Stimulated activated CD4-positive, alpha-beta T cell treated with anti-CD3 and anti-CD28 coated beads, Interleukin-15, amount 100 ng/mL, for 24 hours (primary cell): ENCODE data around the gene FCER2.

Source experiments
- DNase-seq: peaks from one replicate; pipeline ENCODE4 v3.0.0-alpha.2; 2020

FCER2 gene

DNA sequence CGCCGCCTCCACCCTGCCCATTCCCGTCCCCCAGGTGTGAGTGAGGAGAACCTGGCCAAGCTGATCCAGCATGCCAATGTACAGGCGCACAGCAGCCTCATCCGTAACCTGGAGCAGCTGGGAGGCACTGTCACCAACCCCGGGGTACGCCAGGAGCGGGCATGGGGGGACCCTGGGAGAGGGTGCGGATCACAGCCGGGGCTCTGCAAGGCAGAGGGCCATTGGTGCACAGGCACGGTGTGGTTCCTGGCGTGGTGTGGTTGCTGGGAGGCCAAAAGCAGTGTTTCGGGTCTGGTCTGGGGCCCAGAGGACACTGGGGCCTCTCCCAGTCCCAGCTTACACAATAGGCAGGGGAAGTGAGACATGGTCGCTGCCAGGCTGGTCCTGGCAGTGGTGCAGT is 56.8 kb downstream of the FCER2 start:
- DNase-seq = no peak

DNA sequence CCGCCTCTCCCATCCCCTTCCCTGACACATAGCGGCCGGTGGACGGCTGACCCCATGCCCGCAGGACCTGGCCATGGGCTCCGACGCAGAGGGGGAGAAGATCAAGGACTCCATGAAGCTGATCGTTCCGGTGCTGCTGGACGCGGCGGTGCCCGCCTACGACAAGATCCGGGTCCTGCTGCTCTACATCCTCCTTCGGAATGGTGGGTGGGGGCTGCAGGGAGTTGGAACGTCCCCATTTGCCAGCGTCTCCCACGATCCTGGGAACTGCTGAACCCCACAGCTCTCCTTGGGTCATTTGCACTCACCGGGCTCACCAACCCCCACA is 57.4 kb downstream of the FCER2 start:
- DNase-seq = no peak

DNA sequence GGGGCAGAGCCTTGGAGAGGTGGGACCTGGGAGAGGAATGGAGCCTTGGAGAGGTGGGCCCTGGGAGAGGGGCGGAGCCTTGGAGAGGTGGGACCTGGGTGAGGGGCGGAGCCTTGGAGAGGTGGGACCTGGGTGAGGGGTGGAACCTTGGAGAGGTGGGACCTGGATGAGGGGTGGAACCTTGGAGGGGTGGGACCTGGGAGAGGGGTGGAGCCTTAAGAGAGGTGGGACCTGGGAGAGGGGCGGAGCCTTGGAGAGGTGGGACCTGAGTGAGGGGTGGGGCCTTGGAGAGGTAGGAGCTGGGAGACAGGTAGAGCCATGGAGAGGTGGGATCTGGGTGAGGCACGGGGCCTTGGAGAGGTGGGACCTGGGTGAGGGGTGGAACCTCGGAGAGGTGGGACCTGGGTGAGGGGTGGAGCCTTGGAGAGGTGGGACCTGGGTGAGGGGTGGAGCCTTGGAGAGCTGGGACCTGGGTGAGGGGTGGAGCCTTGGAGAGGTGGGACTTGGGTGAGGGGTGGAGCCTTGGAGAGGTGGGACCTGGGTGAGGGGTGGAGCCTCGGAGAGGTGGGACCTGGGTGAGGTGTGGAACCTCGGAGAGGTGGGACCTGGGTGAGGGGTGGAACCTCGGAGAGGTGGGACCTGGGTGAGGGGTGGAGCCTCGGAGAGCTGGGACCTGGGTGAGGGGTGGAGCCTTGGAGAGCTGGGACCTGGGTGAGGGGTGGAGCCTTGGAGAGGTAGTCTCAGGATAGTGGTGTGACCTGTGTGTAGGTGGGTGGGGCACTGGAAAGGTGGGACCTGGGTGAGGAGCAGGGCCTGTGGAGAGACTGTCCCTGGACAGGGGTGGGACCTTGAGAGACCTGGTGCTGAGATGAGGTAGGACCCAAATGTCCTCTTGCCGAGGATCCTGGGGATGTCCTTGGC is 58.0 kb downstream of the FCER2 start:
- DNase-seq = peak; percentile 29

DNA sequence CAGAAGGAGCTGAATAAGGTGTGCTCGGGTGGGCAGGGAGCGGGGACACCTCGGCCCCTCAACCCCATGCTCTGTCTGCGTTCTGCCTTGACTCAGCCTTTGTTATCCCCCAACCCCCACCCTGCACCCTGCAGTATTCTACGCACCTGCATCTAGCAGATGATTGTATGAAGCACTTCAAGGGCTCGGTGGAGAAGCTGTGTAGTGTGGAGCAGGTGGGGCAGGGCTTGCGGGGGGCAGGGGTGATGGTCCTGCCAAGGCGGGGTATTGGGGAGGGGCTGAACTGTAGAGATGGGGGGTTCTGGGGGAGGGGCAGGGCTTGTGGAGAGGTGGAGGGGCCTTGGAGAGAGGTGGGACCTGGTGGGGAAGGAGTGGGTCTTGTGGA is 58.9 kb downstream of the FCER2 start:
- DNase-seq = no peak

DNA sequence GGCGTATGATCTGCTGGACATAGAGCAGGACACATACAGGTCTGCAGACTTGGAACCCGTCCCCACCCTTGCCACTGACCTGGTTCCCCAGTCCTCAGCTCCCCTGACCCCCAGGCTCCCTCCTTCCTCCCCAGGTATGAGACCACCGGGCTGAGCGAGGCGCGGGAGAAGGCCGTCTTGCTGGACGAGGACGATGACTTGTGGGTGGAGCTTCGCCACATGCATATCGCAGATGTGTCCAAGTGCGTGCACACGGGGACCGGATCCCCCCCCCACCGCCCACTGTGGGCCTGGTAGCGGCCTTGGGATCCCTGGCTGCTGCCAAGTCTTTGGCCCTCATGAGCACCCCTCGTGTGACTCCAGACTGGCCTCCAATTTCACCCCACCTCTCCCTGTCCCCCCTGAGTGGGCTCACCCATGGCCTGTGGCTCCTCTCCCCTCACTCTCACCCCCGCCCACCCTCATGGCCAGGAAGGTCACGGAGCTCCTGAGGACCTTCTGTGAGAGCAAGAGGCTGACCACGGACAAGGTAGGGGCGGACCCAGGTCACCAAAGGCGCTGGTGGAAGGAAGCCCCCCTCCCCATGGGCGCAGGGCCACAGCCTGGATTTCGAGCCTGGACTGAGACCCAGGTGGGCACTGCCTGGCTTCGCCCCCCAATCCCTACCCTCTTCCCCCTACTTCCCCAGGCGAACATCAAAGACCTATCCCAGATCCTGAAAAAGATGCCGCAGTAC is 59.5 kb downstream of the FCER2 start:
- no peak for DNase-seq

DNA sequence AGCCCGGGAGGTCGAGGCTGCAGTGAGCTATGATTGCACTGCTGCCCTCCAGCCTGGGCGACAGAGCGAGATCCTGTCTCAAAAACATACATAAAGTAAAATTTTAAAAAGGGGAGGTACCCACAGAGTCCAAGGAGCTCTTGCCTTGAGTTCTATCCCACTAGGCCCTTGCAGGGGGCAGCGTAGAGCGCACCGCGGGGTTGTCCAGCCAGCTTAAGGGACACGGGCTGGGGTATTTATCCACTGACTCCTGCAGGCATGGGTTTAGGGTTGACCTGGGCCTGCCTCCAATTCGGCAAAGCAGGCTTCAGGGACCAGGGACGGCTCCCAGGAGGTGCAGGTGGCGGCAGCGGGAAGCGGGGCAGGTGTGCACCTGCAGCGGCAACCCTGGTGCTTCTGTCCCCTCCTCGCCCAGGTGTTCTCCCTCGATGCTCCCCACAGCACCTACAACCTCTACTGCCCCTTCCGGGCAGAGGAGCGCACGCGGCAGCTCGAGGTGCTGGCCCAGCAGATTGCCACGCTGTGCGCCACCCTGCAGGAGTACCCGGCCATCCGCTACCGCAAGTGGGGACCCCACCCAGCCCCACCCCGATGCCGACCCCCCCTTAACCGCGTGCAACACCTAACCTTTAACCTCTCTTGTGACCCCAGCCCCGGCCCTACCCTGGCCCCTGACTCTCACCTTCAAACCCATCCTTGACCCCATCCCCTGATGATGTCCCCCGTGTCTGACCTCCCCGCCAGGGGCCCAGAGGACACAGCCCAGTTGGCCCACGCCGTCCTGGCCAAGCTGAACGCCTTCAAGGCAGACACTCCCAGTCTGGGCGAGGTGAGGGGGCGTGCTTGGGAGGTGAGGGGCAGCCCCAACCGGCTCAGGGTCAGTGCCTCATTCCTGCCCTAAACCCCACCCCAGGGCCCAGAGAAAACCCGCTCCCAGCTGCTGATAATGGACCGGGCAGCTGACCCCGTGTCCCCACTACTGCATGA is 60.3 kb downstream of the FCER2 start:
- DNase-seq = no peak

DNA sequence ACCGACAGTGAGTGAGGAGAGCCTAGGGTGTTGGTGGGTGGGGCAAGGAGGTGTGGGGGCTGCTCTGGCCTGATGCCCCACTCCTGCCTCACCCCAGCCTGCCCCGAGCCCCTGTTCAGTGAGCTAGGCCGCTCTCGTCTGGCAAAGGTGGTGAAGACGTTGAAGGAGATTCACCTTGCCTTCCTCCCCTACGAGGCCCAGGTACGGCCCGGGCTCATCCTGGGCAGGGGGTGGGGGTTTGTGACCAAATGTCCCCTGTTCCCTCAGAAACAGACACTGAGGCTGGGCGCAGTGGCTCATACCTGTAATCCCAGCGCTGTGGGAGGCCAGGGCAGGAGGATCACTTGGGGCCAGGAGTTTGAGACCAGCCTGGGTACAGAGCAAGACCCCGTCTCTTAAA is 61.1 kb downstream of the FCER2 start:
- no peak for DNase-seq

DNA sequence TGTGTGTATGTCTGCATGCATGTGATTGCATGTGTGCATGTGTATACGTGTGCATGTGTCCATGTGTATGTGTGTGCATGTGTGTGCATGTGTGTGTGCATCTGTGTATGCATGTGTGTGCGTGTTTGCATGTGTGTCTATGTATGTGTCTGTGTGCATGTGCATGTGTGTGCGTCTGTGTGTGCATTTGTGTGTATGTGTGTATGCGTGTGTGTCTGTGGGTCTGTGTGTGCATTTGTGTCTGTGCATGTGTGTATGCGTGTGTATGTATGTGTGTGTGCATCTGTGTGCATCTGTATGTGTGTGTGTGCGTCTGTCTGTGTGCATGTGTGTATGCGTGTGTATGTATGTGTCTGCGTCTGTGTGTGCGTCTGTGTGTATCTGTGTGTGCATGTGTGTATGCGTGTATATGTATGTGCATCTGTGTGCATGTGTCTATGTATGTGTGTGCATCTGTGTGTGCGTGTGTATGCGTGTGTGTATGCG is 62.0 kb downstream of the FCER2 start:
- DNase-seq = no peak

DNA sequence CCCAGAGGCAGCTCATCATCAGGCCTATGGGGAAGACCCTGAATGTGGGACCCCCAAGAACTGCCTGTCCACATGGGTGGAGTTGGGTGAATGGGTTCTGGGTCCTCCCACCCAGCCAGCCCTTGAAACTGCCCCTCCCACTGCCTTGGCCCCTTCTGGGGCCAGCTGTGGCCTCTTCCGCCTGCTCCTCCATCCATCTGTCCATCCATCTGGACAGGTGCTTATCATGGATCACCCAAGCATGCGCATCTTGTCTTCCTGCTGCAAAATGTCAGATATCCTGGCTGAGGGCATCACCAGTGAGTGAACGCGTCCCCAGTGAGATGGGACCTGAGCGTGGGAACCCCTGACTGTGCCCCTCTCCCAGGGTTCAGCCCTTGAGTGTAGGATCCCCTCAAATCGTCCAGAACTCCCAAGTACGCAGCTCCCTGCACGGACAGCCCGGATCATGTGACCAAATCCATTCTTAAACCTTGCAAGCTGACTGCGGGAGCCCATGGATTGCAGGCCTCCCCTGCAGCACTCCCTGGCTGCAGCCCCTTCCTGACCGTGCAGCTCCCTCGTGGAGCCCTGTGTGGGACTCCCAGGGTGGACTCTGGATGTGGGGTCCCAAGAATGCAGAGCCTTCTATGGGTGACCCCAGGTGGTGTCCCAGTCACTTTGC is 63.0 kb downstream of the FCER2 start:
- DNase-seq = no peak
